ENCODE results near the gene CAMKMT. TPM values are rescaled to one million over a fixed set of nuclear protein-coding genes. Genes with fewer than 3 reads are reported as not detected.

CAMKMT gene
- polyA plus RNA-seq, 2 donors: 5.2 to 5.6 TPM

DNA sequence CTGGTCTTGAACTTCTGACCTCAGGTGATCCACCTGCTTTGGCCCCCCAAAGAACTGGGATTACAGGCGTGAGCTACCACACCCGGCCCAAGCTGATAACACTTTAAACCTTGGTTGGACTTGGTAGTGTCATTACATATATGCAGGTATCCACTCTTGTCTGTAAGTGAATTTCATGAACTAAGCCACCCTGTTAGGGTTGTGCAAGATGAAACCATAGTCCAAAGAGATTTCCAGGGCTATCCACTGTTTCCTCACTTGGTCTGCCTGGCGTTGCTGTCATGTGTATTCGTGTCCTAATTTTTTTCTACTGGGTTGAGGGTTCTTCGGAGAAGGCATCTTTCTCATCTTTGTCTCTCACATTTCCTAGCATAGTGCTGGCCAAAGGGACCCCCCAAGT, 203.0 kb downstream of the CAMKMT start:
- H3K27me3 ChIP-seq (ENCODE audit: control insufficient read depth in 1 of 2, insufficient read depth in 2 of 2, low read length in 2 of 2): no peaks in the 10 kb centered on the region
- no peaks in the 10 kb centered on the region for H3K9me3 ChIP-seq (ENCODE audit: control insufficient read depth in 2 of 2, insufficient read depth in 1 of 2, low read depth in 1 of 2, low read length in 1 of 2)
- no peak overlapping the region for H3K4me3 ChIP-seq (ENCODE audit: low read depth in 1 of 2, low read length in 2 of 2)
- no peaks in the 10 kb centered on the region for H3K36me3 ChIP-seq (ENCODE audit: control insufficient read depth in 2 of 2, insufficient read depth in 2 of 2, low read length in 1 of 2)
- H3K27ac ChIP-seq (ENCODE audit: low read depth in 2 of 2, low read length in 1 of 2): no peak overlapping the region
- H3K4me1 ChIP-seq (ENCODE audit: control insufficient read depth in 2 of 2, insufficient read depth in 2 of 2, low read length in 1 of 2): no peaks in the 10 kb centered on the region
- WGBS, 2 donors: 97 to 99% methylated on average over 5 of the region's 5 CpGs

DNA sequence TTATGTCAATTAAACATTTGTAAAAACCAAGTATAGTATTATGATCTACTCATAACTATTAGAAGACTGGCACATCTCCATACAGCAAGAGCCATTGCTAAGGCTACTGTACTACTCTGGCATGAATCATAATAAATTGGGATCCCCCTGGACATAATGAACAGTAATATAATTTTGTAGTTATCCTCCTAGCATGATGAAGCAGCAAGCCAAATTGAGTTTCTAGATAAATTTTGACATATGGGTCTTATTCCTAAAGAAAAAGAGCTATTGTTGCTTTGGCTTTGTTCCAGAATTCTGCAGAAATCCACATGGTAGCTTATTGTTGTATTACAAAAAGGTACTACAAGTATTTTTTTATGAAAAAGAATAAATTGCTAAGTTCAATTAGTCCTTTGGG, 204.3 kb downstream of the CAMKMT start:
- Histone ChIP-seq H3K27me3 (ENCODE audit: control insufficient read depth in 1 of 2, insufficient read depth in 2 of 2, low read length in 2 of 2) (no peaks in the 10 kb centered on the region), H3K27ac (ENCODE audit: low read depth in 2 of 2, low read length in 1 of 2) (no peak overlapping the region), H3K9me3 (ENCODE audit: control insufficient read depth in 2 of 2, insufficient read depth in 1 of 2, low read depth in 1 of 2, low read length in 1 of 2) (no peaks in the 10 kb centered on the region), H3K36me3 (ENCODE audit: control insufficient read depth in 2 of 2, insufficient read depth in 2 of 2, low read length in 1 of 2) (no peaks in the 10 kb centered on the region), H3K4me3 (ENCODE audit: low read depth in 1 of 2, low read length in 2 of 2) (no peak overlapping the region), H3K4me1 (ENCODE audit: control insufficient read depth in 2 of 2, insufficient read depth in 2 of 2, low read length in 1 of 2) (no peaks in the 10 kb centered on the region)

DNA sequence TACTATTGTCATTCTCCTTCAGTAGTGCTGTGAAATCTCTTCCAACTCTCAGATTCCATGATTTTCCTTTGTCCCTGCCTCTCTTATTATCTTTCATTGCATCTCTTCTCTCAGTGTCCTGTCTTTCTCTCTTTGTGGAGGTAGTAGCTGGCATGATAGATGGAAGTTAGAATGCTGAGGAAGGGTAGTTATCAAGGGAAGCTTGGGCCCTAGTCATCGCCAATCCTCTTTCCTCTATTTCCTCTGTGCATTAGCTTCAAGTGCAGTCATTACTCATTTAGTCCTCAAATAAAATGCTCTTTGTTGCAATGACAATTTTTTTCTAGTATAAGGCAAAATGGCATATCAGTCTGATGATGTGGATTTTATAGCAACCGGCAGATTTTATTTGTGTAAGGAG, 207.7 kb downstream of the CAMKMT start:
- Histone ChIP-seq H3K27ac (ENCODE audit: low read depth in 2 of 2, low read length in 1 of 2) (no peak overlapping the region), H3K27me3 (ENCODE audit: control insufficient read depth in 1 of 2, insufficient read depth in 2 of 2, low read length in 2 of 2) (no peaks in the 10 kb centered on the region), H3K4me1 (ENCODE audit: control insufficient read depth in 2 of 2, insufficient read depth in 2 of 2, low read length in 1 of 2) (no peaks in the 10 kb centered on the region), H3K36me3 (ENCODE audit: control insufficient read depth in 2 of 2, insufficient read depth in 2 of 2, low read length in 1 of 2) (no peaks in the 10 kb centered on the region), H3K4me3 (ENCODE audit: low read depth in 1 of 2, low read length in 2 of 2) (no peak overlapping the region), H3K9me3 (ENCODE audit: control insufficient read depth in 2 of 2, insufficient read depth in 1 of 2, low read depth in 1 of 2, low read length in 1 of 2) (no peaks in the 10 kb centered on the region)
- 85 to 89% methylated on average over 2 of the region's 2 CpGs for WGBS, 2 donors

DNA sequence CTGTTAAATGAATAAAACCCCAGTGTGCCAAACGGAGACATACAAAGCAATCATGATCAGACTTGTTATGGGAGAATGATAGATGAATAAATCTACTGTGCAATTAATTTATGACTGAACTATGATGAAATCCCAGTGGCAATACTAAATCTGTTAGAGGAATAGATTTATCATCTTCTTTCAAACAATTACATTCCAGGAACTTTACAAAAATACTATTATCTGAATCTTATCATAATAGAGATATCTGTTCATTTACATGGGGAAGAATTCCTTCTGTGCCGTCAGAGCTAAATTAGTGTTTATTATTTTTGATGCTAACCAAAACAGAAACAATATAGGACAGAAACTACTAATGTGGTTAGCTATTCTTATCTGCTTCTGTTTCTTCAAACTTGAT, 208.5 kb downstream of the CAMKMT start:
- WGBS, 2 donors: 45 to 49% methylated on average over 2 of the region's 2 CpGs

DNA sequence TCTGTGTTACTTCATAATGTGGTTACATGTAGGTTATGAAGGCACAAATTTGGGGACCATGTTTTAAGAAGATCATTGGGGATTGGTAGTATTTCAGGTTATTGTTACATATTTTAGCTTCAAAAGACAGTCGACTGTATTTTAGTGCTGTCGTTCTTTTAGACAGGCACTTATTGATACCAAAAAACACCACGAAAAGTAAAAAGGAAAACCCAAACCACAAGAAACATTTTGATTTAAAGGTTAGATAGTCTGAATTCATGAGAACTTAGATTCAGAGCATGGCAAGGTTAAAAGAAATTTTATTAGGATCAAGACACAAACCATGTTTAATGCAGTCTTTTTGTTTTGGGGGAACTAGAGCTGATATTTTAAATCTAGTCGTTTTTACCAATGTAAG, 209.0 kb downstream of the CAMKMT start:
- Histone ChIP-seq H3K4me3 (ENCODE audit: low read depth in 1 of 2, low read length in 2 of 2) (no peak overlapping the region), H3K4me1 (ENCODE audit: control insufficient read depth in 2 of 2, insufficient read depth in 2 of 2, low read length in 1 of 2) (no peaks in the 10 kb centered on the region), H3K9me3 (ENCODE audit: control insufficient read depth in 2 of 2, insufficient read depth in 1 of 2, low read depth in 1 of 2, low read length in 1 of 2) (no peaks in the 10 kb centered on the region), H3K27ac (ENCODE audit: low read depth in 2 of 2, low read length in 1 of 2) (no peak overlapping the region), H3K27me3 (ENCODE audit: control insufficient read depth in 1 of 2, insufficient read depth in 2 of 2, low read length in 2 of 2) (no peaks in the 10 kb centered on the region), H3K36me3 (ENCODE audit: control insufficient read depth in 2 of 2, insufficient read depth in 2 of 2, low read length in 1 of 2) (no peaks in the 10 kb centered on the region)
- WGBS, 2 donors: 76 to 82% methylated on average over 4 of the region's 4 CpGs

More for the DNA sequence above, 208.5 kb downstream of the CAMKMT start:
- Histone ChIP-seq H3K36me3 (ENCODE audit: control insufficient read depth in 2 of 2, insufficient read depth in 2 of 2, low read length in 1 of 2) (no peaks in the 10 kb centered on the region), H3K27ac (ENCODE audit: low read depth in 2 of 2, low read length in 1 of 2) (no peak overlapping the region), H3K4me1 (ENCODE audit: control insufficient read depth in 2 of 2, insufficient read depth in 2 of 2, low read length in 1 of 2) (no peaks in the 10 kb centered on the region), H3K27me3 (ENCODE audit: control insufficient read depth in 1 of 2, insufficient read depth in 2 of 2, low read length in 2 of 2) (no peaks in the 10 kb centered on the region), H3K9me3 (ENCODE audit: control insufficient read depth in 2 of 2, insufficient read depth in 1 of 2, low read depth in 1 of 2, low read length in 1 of 2) (no peaks in the 10 kb centered on the region), H3K4me3 (ENCODE audit: low read depth in 1 of 2, low read length in 2 of 2) (no peak overlapping the region)

DNA sequence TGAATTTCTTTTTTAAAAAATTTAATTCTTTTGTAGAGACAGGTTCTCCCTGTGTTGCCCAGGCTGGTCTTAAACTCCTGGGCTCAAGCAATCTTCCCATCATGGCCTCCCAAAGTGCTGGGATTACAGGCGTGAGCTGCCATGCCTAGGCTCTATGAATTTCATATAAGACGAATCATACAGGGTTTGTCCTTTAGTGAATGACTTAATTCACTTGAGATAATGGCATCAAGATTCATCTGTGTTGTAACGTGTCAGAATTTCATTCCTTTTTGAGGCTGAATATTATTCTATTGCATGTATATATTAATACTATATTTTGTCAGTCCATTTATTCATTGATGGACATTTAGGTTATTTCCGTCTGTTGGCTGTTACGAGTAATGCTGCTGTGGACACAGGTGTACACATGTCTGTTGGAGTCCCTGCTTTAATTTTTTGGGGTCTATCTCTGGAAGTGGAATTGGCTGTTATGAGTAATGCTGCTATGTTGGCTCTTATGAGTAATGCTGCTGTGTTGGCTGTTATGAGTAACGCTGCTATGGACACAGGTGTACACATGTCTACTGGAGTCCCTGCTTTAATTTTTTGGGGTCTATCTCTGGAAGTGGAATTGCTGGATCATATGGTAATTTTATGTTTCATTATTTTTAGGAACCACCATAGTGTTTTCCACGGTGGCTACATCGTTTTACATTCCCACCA, 210.6 kb downstream of the CAMKMT start:
- no peaks in the 10 kb centered on the region for H3K9me3 ChIP-seq (ENCODE audit: control insufficient read depth in 2 of 2, insufficient read depth in 1 of 2, low read depth in 1 of 2, low read length in 1 of 2)
- H3K27ac ChIP-seq (ENCODE audit: low read depth in 2 of 2, low read length in 1 of 2): no peak overlapping the region
- WGBS, 2 donors: 74 to 86% methylated on average over 8 of the region's 8 CpGs
- no peaks in the 10 kb centered on the region for H3K36me3 ChIP-seq (ENCODE audit: control insufficient read depth in 2 of 2, insufficient read depth in 2 of 2, low read length in 1 of 2)
- no peaks in the 10 kb centered on the region for H3K4me1 ChIP-seq (ENCODE audit: control insufficient read depth in 2 of 2, insufficient read depth in 2 of 2, low read length in 1 of 2)
- no peaks in the 10 kb centered on the region for H3K27me3 ChIP-seq (ENCODE audit: control insufficient read depth in 1 of 2, insufficient read depth in 2 of 2, low read length in 2 of 2)
- H3K4me3 ChIP-seq (ENCODE audit: low read depth in 1 of 2, low read length in 2 of 2): no peak overlapping the region

DNA sequence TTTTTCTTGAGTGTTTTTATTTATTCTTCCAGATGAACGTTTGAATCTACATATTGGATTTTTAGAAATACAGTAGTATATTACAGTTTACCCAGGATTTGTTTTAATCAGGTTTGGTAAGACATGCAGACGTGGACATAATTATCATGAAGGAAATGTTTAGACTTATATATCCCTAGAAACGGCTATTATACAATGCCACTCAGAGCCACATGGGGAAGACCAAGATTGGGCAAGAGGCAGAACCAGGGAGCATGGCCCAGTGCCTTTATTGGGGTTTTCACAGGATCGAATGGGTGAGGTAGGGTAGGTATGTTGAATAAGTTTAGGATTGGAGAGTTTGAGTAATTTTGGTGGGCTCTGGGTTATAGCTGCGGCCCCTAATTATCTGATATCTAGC, 212.2 kb downstream of the CAMKMT start:
- 90 to 93% methylated on average over 5 of the region's 5 CpGs for WGBS, 2 donors
- Histone ChIP-seq H3K4me1 (ENCODE audit: control insufficient read depth in 2 of 2, insufficient read depth in 2 of 2, low read length in 1 of 2) (no peaks in the 10 kb centered on the region), H3K36me3 (ENCODE audit: control insufficient read depth in 2 of 2, insufficient read depth in 2 of 2, low read length in 1 of 2) (no peaks in the 10 kb centered on the region), H3K9me3 (ENCODE audit: control insufficient read depth in 2 of 2, insufficient read depth in 1 of 2, low read depth in 1 of 2, low read length in 1 of 2) (no peaks in the 10 kb centered on the region), H3K27me3 (ENCODE audit: control insufficient read depth in 1 of 2, insufficient read depth in 2 of 2, low read length in 2 of 2) (no peaks in the 10 kb centered on the region), H3K27ac (ENCODE audit: low read depth in 2 of 2, low read length in 1 of 2) (no peak overlapping the region), H3K4me3 (ENCODE audit: low read depth in 1 of 2, low read length in 2 of 2) (no peak overlapping the region)

DNA sequence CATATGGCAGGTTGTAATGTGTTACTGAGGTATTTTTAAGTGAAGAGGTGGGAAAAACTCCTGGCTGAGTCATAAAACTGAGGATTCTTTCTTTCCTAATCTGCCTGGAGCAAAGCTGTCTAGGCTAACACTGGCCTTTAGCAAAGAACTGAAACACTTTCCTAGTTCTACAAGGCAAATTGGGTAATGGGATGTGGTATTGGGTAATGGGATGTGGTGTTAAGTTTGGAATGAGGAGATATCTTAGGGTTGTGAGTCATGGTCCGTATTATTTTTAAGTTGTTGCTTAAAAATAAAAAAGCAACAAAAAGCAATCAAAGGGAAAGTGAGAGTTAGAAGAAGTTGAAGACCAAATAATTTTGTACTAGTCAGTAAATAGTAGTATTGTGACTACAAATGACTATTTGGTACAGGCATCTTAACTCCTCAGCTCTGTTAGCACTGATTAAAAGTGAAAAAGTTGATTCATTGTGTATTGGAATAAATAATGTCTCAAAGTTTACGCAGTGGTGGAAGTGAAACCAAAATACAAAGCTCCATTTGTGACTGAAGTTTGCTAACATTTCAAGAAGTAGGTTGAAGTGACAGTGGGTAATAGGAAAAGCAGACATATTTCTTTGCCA, 216.8 kb downstream of the CAMKMT start:
- Histone ChIP-seq H3K36me3 (ENCODE audit: control insufficient read depth in 2 of 2, insufficient read depth in 2 of 2, low read length in 1 of 2) (no peaks in the 10 kb centered on the region), H3K27me3 (ENCODE audit: control insufficient read depth in 1 of 2, insufficient read depth in 2 of 2, low read length in 2 of 2) (no peaks in the 10 kb centered on the region), H3K4me1 (ENCODE audit: control insufficient read depth in 2 of 2, insufficient read depth in 2 of 2, low read length in 1 of 2) (no peaks in the 10 kb centered on the region), H3K9me3 (ENCODE audit: control insufficient read depth in 2 of 2, insufficient read depth in 1 of 2, low read depth in 1 of 2, low read length in 1 of 2) (no peaks in the 10 kb centered on the region), H3K27ac (ENCODE audit: low read depth in 2 of 2, low read length in 1 of 2) (no peak overlapping the region), H3K4me3 (ENCODE audit: low read depth in 1 of 2, low read length in 2 of 2) (no peak overlapping the region)
- WGBS, 2 donors: 49 to 51% methylated on average over 2 of the region's 2 CpGs

DNA sequence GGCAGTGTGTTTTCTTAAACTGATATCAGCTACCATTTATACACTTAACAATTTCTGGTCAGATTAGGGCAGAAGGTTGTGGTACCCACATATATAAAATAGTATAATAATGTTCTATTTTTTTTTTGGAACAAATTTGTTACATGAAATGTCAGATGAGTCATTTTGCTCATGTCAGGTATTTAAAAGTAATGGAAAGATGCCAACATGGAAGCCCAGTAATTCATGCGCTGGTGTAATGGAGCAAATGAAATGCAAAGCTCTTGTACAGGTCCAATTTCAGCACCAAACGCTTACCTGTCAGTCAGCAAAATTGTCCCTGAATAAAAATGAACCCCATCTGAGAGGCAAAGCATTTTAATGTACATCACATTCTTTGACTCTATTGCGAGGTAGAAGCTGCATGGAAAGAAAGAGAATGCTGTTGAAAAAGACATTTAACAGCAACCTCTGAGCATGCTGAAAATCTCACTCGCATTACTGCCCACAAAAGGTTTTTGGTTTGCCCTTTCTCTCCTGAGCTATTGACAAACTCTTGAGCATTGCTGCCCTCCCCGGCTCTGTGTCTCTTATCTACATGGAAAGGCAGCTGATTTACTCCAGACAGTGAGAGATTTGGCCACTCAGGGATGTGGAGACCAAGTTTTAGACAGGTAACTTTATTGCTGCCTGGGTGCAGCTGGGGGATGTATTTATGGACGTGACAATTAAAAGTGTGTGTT, 217.5 kb downstream of the CAMKMT start:
- 61 to 66% methylated on average over 6 of the region's 6 CpGs for WGBS, 2 donors
- Histone ChIP-seq H3K4me1 (ENCODE audit: control insufficient read depth in 2 of 2, insufficient read depth in 2 of 2, low read length in 1 of 2) (no peaks in the 10 kb centered on the region), H3K9me3 (ENCODE audit: control insufficient read depth in 2 of 2, insufficient read depth in 1 of 2, low read depth in 1 of 2, low read length in 1 of 2) (no peaks in the 10 kb centered on the region), H3K27ac (ENCODE audit: low read depth in 2 of 2, low read length in 1 of 2) (no peak overlapping the region), H3K36me3 (ENCODE audit: control insufficient read depth in 2 of 2, insufficient read depth in 2 of 2, low read length in 1 of 2) (no peaks in the 10 kb centered on the region), H3K27me3 (ENCODE audit: control insufficient read depth in 1 of 2, insufficient read depth in 2 of 2, low read length in 2 of 2) (no peaks in the 10 kb centered on the region), H3K4me3 (ENCODE audit: low read depth in 1 of 2, low read length in 2 of 2) (no peak overlapping the region)

Data from esophagus (tissue), 2 donors.